HG03460 (cell line): ENCODE data around the gene IL7R.

Experiments
- ATAC-seq: cut with Tn5 transposase; IDR thresholded peaks from one replicate; pipeline ENCODE4 v1.9.1; 2021; ENCODE audit not compliant: unreplicated experiment

Gene IL7R, protein sequence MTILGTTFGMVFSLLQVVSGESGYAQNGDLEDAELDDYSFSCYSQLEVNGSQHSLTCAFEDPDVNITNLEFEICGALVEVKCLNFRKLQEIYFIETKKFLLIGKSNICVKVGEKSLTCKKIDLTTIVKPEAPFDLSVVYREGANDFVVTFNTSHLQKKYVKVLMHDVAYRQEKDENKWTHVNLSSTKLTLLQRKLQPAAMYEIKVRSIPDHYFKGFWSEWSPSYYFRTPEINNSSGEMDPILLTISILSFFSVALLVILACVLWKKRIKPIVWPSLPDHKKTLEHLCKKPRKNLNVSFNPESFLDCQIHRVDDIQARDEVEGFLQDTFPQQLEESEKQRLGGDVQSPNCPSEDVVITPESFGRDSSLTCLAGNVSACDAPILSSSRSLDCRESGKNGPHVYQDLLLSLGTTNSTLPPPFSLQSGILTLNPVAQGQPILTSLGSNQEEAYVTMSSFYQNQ

DNA sequence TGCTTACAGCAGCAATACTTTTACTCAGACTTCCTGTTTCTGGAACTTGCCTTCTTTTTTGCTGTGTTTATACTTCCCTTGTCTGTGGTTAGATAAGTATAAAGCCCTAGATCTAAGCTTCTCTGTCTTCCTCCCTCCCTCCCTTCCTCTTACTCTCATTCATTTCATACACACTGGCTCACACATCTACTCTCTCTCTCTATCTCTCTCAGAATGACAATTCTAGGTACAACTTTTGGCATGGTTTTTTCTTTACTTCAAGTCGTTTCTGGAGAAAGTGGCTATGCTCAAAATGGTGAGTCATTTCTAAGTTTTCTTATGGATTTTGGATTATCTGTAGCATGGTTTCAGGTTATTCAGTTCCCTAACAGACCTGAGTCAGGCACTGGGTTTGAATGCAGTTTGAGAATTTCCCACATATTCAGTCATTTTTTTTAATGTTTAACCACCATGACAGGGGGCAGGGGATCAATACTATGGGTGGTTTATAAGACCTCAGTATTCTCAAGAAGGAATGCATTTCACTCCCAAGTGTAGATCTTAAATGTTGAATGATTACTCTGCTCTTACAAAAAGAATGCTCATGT is at the start of gene IL7R:
TSS of gene IL7R (plus strand) at position 127 of the 587 bp plus-strand sequence. CDS start at position 214, 87 bp downstream.
- no peak for ATAC-seq

DNA sequence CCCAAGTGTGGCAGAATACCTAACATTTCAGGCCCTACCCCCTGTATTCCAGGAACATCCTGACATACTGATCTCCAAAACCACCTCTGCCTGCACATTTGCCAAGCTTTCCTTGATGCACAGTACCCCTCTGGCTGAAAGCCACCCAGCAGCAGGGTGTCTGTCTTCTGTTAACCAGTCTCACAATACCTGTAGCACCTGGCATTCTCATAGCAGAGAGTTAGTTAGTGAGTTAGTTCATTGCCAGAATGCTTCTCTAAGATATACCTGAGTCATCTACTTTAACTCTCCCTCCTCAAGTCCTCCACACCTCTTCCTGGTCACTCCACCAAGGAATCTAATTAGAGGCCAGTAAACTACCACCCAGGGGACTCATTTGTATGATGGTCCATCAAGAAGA is 46.1 kb upstream of the IL7R start:
- ATAC-seq, result no peak

DNA sequence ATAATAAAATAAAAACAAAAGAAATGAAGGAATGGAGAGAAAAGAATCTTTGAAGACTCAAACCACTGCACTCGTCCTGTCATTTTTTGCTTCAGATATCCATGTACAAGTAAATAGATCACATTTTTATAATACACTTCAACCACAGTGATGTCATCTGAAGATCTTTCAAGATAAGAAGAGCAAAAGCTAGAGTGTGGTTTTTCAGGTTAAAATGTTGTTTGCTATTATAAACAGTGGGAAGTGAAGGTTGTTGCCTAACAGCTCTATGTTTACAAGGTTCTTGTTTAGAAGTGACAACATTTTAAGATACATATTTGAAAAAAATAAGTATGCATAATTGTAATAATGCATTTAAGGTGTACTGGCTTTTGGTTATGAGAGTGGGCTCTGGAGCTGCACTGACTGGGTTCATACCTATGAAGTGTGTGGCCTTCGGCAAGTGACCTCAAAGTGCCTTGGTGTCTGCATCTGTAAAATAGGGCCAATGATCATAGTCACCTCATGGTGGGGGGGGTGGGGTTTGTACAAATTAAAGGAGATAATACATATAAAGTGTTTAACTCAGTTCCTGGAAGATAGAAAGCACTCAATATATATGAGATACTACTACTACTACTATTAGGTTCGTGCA is 45.5 kb upstream of the IL7R start:
- ATAC-seq, result no peak

DNA sequence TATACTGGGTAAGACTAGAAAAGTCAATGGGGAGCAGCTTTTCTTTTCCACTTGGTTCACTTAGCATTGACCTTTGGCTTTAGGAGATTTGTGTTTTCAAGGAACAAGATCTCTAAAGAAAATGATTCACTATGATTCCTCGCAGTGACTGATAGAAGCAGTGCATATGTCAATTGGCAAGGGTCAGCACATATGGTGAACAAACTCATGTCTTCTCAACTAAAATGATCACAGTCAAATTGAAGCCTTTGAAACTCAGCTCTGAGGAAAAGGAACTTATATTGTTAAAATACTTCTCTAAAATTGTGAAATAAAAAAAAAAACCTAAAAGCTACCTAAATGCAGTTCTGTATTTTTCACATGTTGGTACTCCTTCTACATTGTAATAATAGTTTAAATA is 43.2 kb upstream of the IL7R start:
- ATAC-seq, result no peak

DNA sequence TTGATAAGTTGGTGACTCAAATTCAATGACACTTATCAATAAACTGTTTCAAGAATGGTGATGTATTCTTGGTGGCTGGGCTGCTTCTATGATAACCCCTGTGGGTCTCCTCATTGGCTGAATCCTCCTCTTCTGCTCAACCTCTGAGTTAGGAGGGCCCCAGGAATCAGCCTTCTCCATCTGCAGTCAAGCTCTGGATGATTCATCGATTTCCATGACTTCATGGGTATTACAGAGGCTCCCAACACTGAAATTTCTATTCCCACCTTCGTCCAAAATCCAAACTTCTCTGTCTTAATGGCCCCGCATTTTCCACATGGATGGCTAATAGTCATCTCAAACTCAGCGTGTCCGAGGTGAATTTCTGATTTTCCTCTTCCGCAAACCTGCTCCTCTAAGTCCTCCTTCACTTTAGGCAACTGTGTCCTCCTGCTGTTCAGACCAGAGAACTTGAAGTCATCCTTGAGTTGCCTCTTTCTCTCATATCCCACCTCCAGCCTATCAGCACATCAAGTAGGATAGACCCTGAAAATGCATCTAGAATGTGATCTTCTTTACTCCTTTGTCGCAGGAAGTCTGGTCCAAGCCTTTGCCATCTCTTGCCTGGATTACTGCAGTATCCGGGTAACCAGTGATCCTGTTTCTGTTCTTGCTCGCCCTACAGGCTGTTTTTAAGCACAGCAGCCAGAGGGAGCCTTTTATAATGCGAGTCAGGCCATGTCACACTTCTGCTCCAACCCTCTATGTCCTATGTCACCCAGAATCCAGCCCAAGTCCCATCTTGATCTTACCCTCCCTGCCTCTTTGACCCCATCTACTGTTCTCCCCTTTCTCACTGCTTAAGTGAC is 41.4 kb upstream of the IL7R start:
- peak; percentile 84 for ATAC-seq

DNA sequence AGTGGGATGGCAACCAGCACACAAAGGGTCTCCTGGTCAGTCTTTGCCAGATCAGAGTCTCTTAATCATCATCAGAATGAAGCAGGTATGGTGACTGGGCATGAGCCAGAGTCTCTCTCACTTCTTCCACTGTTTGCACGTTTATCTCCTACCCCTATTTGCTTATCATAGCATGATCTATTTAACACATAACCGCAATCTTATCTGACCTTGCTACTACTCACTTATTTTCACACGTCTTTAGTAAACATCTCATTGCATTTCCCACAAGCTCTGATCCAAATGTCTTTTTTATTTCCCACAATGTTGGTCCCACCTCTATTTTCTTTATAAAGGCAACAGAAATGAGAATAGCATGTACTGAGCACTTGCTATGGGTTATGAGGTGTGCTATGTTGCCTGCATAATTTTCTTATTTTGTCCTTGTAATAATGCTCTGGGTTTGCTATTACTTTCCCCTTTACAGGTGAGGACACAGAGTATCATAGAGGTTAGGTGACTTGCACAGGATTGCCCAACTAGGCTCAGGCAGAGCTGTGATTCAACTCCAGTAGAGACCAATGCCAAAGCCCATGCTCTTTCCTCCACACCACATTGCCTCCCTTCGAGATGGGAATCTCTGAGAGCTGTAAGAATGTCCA is 39.7 kb upstream of the IL7R start:
- no peak for ATAC-seq

DNA sequence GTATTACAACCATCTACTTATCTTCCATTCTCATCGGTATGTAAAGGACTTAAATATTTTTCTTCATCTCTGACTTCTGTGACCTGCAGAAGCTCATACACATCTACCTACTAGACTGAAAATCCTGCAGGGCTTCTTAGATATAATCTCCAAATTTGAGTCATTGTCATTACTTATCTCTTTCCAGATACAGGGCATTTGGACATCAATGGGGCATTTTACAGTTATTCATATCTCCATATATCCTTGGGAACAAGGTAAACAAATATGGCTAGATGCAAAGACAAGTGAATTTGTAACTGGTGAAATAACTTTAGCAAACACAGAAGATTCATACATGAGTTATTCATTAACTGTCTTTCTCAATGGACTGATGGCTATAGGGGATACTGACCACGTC is 37.7 kb upstream of the IL7R start:
- no peak for ATAC-seq

DNA sequence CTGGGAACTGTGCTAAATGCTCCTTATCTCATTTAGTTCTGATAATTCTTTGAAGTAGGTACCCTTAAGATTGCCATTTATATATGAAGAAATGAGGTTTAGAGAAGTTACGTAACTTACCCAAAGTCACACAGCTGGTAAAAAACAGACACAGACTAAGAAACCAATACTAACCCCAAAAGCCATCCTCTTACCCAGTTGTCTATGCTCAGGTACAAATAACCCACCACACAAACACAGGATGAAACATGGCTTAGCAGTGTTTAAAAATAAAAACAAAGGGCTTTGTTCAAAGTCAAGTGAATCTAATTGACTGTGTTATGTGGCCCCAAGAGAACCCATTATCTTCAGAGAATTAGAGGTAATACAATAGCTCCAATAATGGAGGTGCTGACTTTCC is 37.0 kb upstream of the IL7R start:
- no peak for ATAC-seq

DNA sequence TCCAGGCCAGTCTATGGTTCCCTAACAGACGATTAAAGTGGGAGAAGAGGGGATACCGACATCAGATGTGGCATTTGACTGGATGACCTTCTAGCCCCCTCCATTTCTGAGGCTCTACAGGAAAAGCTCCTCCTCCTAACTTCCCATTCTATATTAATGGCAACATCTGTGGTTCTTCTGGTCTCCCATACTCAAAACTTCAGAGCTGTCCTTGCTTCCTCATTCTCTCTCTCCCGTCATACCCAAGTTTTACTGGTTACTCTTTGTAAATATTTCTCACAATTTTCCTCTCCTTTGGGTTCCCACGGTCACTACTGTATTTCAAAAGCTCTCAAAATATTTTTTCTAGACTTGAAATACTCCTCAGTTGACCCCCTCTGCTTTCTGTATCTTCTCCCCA is 36.0 kb upstream of the IL7R start:
- ATAC-seq, result no peak

DNA sequence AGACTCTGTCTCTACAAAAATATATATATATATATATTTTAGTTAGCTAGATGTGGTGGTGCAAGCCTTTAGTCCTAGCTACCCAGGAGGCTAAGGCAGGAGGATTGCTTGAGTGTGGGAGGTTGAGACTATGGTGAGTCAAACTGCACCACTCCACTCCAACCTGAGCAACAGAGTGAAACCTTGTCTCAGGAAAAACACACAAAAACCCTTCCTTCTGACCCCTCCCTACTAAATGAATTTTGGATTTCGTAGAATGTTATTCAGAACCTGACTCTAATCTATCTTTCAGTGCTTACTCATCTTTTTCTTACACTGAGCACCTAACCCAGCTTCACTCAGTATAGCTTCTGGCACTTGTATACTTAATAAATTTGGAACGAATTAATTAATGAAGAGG is 35.2 kb upstream of the IL7R start:
- no peak for ATAC-seq

DNA sequence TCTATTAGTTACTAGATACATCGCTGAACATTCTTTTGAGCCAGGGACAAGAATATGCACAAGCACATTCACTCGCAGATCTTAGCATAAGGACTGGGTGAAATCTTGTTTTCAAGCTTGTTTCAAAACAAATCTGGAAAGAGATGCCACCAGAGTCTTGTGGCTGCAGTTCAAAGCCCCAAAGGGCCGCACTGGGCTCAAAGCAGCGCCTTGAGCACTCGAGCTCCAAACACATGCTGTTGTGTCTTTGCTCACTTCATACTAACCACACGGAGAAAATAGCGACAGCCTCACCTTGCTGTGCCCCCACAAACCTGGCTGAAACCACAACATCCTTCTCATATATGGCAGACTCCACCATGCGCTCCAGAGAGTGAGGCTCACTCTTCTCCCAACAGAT is 34.2 kb upstream of the IL7R start:
- no peak for ATAC-seq

DNA sequence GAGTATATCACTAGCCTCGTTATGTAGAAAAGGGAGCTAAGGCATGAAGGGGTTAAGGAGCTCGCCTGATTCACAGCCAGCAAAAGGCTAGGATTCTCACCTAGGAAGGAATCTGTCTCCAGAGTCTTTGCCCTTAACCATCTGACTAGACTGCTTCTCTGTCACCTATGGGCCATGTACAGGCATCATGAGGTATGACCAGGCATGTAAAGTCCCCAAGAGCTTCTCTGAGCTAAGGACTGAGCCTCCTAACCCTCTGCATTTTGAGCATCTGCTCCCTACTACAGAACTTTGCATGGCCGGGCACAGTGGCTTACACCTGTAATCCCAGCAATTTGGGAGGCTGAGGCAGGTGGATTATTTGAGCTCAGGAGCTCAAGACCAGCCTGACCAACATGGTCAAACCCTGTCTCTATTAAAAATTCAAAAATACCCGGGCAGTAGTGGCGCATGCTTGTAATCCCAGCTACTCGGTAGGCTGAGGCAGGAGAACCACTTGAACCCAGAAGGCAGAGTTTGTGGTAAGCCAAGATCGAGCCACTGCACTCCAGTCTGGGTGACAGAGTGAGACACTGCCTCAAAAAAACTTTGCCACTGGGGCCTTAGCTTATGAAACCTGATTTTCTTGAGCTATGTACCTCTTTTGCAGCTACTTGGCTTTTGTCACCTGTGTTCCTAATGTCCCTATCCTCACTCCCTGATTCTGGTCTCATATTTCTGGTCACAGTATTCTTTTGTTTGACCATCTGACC is 33.2 kb upstream of the IL7R start:
- no peak for ATAC-seq

DNA sequence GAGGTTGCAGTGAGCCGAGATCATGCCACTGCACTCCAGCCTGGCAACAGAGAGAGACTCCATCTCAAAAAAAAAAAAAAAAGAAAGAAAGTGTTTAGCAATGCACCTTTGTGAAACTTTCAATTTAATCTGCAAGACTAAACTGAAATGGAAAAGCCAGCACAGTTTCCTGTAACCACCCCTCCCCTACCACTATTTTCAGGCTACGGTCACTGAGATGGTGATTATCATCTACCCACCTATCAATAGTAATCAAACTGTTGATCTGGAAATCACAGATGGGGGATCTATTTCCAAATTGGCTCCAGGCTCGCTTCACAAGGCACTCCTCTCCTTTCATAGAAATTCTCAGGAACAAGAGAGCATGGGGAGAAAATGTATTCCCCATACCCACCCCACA is 30.6 kb upstream of the IL7R start:
- ATAC-seq, result no peak

DNA sequence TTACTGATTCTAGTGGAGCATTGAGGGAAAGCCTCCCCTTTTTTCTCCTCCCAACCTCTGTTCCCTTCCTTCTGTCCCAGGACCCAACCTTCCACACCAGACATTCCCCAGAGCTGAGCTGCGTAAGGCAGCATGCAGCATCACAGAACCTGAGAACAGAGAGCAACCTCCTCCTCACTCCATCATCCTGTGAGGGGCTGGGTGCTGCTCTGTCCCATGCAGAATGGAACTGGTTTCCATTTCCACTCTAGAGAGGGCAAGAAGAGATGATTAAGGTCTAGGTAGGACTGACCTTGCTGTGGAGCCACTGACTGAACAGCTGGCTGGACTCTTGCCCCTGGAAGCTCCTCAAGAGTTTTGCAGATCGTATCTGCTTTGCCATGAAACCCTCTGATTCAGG is 30.1 kb upstream of the IL7R start:
- ATAC-seq, result no peak

DNA sequence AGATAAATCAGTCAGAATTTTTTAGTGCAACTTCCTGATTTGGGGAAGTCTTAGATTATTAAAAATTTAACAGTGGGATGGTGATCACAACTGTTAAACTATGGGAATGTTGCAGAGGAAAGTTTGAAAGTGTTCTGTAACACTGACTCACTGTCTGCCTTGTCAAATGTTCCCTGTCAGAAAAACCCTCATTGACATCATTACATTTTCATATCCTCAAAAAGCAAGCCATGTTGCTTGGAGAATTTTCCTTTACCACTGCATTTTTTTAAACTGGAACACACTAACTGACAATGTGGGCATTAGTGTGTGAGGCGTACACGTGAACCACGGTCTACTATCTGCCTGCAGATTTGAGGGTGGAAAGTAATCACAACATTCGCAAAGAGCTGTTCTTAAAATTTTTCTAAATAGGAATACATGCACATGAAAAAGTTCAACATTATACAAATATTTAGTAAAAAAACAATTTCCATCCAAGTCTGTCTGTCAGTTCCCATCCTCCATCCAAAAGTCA is 28.6 kb upstream of the IL7R start:
- ATAC-seq, result no peak

DNA sequence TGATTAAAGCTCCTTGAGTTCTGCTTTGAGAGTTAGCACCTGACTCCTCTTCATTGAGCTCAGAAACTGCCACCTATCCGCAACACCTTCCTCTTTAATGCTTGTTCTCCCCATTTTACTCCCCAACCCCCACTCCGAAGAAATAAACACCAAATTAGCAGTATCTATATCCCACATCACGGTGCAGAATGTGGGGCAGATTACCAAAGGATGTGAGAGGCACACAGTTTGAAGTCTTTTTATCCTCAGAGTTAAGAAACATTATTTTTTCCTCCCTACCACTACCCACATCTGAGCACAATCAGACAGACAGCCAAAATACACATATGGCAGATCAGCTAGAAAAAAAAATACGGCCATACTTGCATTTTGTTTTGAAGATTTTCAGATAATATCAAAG is 26.1 kb upstream of the IL7R start:
- ATAC-seq, result no peak

DNA sequence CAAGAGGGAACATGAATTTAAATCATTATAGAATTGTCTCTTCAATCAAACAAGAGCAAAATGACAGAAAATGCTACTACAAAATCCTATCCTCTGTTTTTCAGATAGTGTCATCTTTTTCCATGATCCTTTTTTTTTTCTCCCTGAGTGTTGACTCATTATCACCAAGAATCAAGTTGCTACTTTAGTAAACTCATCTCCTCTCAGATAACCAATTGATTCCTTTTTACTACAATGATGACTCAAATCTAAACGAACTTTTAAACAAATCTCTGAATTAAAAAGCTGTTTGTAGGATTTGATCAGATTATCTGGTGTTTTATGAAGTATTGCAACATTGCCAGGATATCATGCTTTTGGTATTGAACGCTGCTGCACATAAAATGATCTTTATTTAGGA is 23.9 kb upstream of the IL7R start:
- no peak for ATAC-seq

DNA sequence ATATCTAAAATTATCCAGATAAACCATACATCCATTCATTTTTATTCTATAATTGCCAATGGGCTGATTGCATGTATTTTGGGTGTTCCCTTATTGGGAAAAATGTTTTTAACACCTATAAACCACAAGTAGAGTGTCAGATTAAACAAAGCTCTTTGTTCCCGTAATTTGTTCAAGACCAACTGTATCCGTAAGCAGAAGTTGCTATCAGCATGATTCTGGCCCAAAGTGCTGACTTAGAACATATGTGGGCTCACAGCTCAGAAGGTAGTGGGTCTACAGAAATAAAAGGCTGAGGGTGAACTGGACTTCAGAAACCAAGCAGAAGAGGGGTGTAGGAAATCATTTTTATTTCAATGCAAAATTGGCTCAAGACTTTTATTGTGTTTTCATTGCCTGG is 23.5 kb upstream of the IL7R start:
- no peak for ATAC-seq

DNA sequence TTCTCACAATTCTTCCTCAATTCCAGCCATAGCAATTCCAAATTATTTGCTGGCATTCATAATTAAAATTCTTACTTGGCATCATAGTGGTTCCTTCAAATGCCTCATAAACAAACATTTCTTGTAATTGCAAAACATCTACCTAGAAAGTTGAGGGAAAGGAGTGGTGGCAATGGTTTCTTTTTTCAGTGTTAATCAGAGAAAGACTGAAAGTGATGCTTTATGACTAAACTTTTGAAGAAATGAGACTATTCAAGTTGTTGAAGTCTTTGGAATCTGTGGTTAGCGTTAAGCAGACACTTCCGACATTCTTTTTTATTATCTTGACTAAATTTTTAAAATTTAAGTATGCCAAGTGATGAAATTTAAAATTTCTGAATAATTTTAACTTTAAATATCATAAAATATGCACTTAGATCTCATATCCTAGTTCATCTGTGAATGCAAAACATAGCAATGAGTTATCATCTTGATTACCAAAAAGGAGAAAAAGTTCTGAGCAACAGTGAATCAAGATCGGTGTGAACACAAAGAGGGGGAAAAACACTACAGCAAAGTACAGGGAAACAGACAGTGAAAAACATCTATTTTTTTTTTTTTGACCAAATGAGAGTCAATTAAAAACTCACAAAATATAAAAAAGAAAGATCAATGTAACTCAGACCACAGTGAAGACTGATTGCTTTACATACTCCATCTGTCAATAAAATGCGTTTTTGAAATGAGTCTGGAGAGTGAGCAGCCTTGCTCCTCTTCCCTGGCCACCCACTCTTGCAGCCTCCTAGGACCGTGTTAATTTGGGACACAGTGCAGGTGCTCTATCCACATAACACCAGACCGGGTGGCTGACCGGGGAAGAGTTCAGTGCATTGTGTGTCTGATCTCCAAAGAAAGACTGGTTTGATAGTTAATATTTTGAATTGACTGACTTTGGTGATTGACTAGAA is 20.6 kb upstream of the IL7R start:
- no peak for ATAC-seq
